ENCODE data around the gene R3HDM2.

DNA sequence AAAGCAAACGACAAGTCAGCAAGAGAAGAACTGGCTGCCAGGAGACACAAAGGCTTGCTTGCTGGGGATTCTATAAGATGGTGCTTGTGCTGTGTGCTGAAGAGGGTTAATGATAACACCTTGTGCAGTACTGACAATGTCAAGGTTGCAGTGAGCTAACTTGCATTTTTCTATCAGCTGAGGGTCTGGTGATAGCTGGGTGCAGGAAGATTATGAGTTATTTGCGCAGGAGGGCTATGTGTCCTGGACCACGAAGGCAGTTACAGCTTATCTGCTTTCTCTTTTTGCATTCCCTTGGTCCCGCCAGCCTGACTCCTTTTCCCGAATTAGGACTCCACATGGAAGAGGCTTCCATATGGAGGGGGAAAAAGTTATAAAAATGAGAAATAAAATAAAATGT lies 42.4 kb downstream of the R3HDM2 start:
- TF ChIP-seq, protein P1, sequence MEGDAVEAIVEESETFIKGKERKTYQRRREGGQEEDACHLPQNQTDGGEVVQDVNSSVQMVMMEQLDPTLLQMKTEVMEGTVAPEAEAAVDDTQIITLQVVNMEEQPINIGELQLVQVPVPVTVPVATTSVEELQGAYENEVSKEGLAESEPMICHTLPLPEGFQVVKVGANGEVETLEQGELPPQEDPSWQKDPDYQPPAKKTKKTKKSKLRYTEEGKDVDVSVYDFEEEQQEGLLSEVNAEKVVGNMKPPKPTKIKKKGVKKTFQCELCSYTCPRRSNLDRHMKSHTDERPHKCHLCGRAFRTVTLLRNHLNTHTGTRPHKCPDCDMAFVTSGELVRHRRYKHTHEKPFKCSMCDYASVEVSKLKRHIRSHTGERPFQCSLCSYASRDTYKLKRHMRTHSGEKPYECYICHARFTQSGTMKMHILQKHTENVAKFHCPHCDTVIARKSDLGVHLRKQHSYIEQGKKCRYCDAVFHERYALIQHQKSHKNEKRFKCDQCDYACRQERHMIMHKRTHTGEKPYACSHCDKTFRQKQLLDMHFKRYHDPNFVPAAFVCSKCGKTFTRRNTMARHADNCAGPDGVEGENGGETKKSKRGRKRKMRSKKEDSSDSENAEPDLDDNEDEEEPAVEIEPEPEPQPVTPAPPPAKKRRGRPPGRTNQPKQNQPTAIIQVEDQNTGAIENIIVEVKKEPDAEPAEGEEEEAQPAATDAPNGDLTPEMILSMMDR (conservative IDR thresholded peaks at IDR 0.05; ENCODE audit: low read depth, low read length), result no peak
- no peak for TF ChIP-seq EZH2 (IDR thresholded peaks at IDR 0.05; ENCODE audit: borderline replicate concordance, low read depth, low read length, poor library complexity, severe bottlenecking)

Measured in A673 (cell line).